Left lung (tissue), 10 donors: ENCODE results near the gene SEPTIN10. TPM values are rescaled to one million over a fixed set of nuclear protein-coding genes. Genes with fewer than 3 reads are reported as not detected.
"Not testable (repeated sequence)": the region's sequence is repeated elsewhere in the genome, so short reads cannot be mapped to it uniquely, and the experiment has no call there.

Experiments used
- ATAC-seq: fragments of 200-7000 bp; cut with Tn5 transposase; one replicate; pipeline ENCODE4 v1.9.1; 2020; ENCODE audit warnings: moderate library complexity
- DNase-seq, 4 donors: peaks; one replicate each; pipeline ENCODE4 v3.0.0-alpha.2; 2013 to 2020
- H3K27ac ChIP-seq, 2 donors: fragments of 200-600 bp; sonication (generic) in 1 of 2; one replicate each; pipeline versions ENCODE4 v1.5.0 to v1.8.0; 2020 to 2021
- H3K27me3 ChIP-seq, 2 donors: fragments of 200-600 bp; sonication (generic) in 1 of 2; one replicate each; pipeline versions ENCODE4 v1.5.0 to v1.8.0; 2020 to 2021
- H3K36me3 ChIP-seq, 2 donors: fragments of 200-600 bp; sonication (generic) in 1 of 2; one replicate each; pipeline versions ENCODE4 v1.5.0 to v1.8.0; 2020 to 2021
- H3K4me1 ChIP-seq, 2 donors: fragments of 200-600 bp; one replicate each; pipeline ENCODE4 v1.8.0; 2021
- H3K4me3 ChIP-seq, 2 donors: fragments of 200-600 bp; sonication (generic) in 1 of 2; one replicate each; pipeline versions ENCODE4 v1.5.0 to v1.8.0; 2020 to 2021; ENCODE audit warnings: mild to moderate bottlenecking in 1 of 2
- H3K9me3 ChIP-seq, 2 donors: fragments of 200-600 bp; sonication (generic) in 1 of 2; one replicate each; pipeline versions ENCODE4 v1.5.0 to v1.8.0; 2020 to 2021
- CTCF ChIP-seq, 2 donors: fragments of 200-600 bp; sonication (generic) in 1 of 2; IDR thresholded peaks; one replicate each; pipeline versions ENCODE4 v1.5.0 to v1.8.0; 2021; ENCODE audit warnings: antibody characterized with exemption in 2 of 2
- intact Hi-C, 2 donors: fragments of 100-400 bp; cut with DNase I; formaldehyde crosslinking; loops; one replicate each; pipeline versions ENCODE4 v1.11.2 to v1.14.2; 2022
- polyA plus RNA-seq, 6 donors: library from polyadenylated mRNA; unstranded; fragments of 120-200 nt; gene quantifications; one replicate each; pipeline ENCODE4 v1.2.1, GENCODE V29; 2013; ENCODE audit not compliant: insufficient read length in 6 of 6
- total RNA-seq, 2 donors: library from RNA; stranded (reverse); fragmentation: NEBNext Ultra II Directional; extraction: Animal tissue kit (Norgen Biotek cat#: 25700); gene quantifications; one replicate each; pipeline ENCODE4 v1.2.1, GENCODE V29; 2021
- donor health status: DM: no; HTN: yes; CAD: no.
- donor health status: DM: no; HTN: no; CAD: no.

The SEPTIN10 gene
- total and polyA plus RNA-seq, 8 donors, result 66.6 to 152 (median 130) TPM

GRCh38 chr2:109648041-109648527 is 34.3 kb upstream of the SEPTIN10 start:
- ATAC-seq (no peak), DNase-seq (no peak)
- H3K4me1 ChIP-seq, result peaks cover 5 to 13% of the 10 kb centered on the region in 2 donors
- intact Hi-C loops, result no loop called here
- H3K27ac ChIP-seq, result no peak overlapping the region
- H3K27me3 ChIP-seq, result no peaks in the 10 kb centered on the region
- TF ChIP-seq CTCF (IDR thresholded peaks at IDR 0.05), result no peak
- H3K9me3 ChIP-seq, result no peaks in the 10 kb centered on the region
- H3K36me3 ChIP-seq, result no peaks in the 10 kb centered on the region
- no peak overlapping the region for H3K4me3 ChIP-seq

GRCh38 chr2:109647636-109648035 is 33.9 kb upstream of the SEPTIN10 start:
- TF ChIP-seq CTCF (IDR thresholded peaks at IDR 0.05), result no peak
- H3K27me3 ChIP-seq, result no peaks in the 10 kb centered on the region
- no peaks in the 10 kb centered on the region for H3K9me3 ChIP-seq
- intact Hi-C loops, result no loop called here
- no peak for DNase-seq
- no peak overlapping the region for H3K4me3 ChIP-seq
- no peak for ATAC-seq
- no peaks in the 10 kb centered on the region for H3K36me3 ChIP-seq
- peaks cover 5 to 13% of the 10 kb centered on the region in 2 donors for H3K4me1 ChIP-seq
- H3K27ac ChIP-seq, result no peak overlapping the region

GRCh38 chr2:109646961-109647360 is 33.2 kb upstream of the SEPTIN10 start:
- Histone ChIP-seq H3K4me3 (no peak overlapping the region), H3K9me3 (no peaks in the 10 kb centered on the region), H3K27me3 (no peaks in the 10 kb centered on the region), H3K27ac (no peak overlapping the region), H3K4me1 (peaks cover 5 to 13% of the 10 kb centered on the region in 2 donors), H3K36me3 (no peaks in the 10 kb centered on the region)
- ATAC-seq, result no peak
- TF ChIP-seq CTCF (IDR thresholded peaks at IDR 0.05), result no peak
- intact Hi-C loops, result no loop called here
- DNase-seq, result no peak

- intact Hi-C loops, result no loop called here
- ATAC-seq (no peak), DNase-seq (no peak)
- Histone ChIP-seq H3K36me3 (no peaks in the 10 kb centered on the region), H3K4me3 (no peak overlapping the region), H3K4me1 (peaks cover 5 to 13% of the 10 kb centered on the region in 2 donors), H3K27ac (peak overlapping the region in 1 of 2 donors; percentile 58), H3K9me3 (no peaks in the 10 kb centered on the region), H3K27me3 (no peaks in the 10 kb centered on the region)
- no peak for TF ChIP-seq CTCF (IDR thresholded peaks at IDR 0.05)
These were observed 31.8 kb upstream of the SEPTIN10 start for GRCh38 chr2:109645412-109646184.

GRCh38 chr2:109644571-109645275 is 31.0 kb upstream of the SEPTIN10 start:
- intact Hi-C loops, result no loop called here
- H3K27me3 ChIP-seq, result no peaks in the 10 kb centered on the region
- no peak overlapping the region for H3K4me3 ChIP-seq
- H3K36me3 ChIP-seq, result no peaks in the 10 kb centered on the region
- H3K9me3 ChIP-seq, result no peaks in the 10 kb centered on the region
- DNase-seq (peak in 2 of 4 donors; percentile 22 to 51), ATAC-seq (peak; percentile 91)
- peak overlapping the region; percentile 58 to 74 for H3K27ac ChIP-seq
- no peak for TF ChIP-seq CTCF (IDR thresholded peaks at IDR 0.05)
- H3K4me1 ChIP-seq, result peaks cover 5 to 13% of the 10 kb centered on the region in 2 donors

- H3K9me3 ChIP-seq, intact Hi-C loops, ATAC-seq, H3K36me3 ChIP-seq, H3K4me3 ChIP-seq, H3K27ac ChIP-seq, H3K27me3 ChIP-seq, DNase-seq: not testable (repeated sequence)
- H3K4me1 ChIP-seq, result peaks cover 10 to 33% of the 10 kb centered on the region in 2 donors
These were observed 26.2 kb upstream of the SEPTIN10 start for GRCh38 chr2:109640000-109640399.
